ENCODE results near the gene CFAP45.
A peak's percentile ranks its signal among the peaks of the same experiment; 100 is the strongest.
"Not testable (repeated sequence)": the region's sequence is repeated elsewhere in the genome, so short reads cannot be mapped to it uniquely, and the experiment has no call there.

CFAP45 gene

DNA sequence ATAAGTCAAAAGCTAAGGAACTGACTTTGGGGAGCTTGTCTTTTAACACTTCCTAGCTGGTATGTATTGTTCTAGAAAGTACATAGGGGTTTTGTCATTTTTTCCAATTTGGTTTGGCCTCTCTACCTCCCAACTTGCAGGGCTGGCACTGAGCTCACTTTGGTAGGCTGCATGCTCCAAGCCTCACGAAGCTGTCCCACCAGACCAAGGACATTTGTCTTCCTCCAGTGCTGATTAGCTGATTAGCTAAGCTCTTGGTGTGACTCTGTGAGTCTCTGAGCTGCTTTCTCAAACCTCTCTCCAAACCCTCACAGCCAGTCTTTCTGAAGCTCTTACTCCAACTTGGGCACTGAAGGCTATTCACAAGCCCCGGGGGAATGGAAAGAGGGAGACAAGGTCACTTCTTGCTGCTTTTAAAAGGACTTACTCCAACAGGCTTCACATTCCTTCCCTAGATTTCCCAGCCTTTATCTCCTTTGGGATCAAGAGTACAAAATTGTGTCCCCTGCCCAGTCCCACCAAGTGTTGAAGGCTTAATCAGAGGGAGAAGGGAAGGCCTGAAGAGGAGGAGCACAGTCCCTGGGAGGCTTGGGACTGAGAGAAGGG, 893 bp upstream of the CFAP45 start:
- no peak for DNase-seq

DNA sequence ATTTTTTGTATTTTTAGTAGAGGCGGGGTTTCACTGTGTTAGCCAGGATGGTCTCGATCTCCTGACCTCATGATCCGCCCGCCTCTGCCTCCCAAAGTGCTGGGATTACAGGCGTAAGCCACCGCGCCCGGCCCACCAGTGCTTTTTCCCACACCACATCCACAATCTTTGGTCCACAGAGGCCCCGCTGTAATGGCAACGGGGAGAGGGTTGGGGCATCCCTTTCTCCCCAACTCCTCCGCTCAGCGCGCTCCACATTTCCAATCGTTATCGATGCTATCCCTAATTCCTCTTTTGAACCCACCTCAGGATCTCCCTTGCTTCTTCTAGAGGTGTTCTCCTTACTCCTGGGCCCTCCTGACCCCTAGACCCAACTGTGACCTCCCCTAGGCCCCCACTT, 331 bp downstream of the CFAP45 start:
- not testable (repeated sequence) for DNase-seq

DNA sequence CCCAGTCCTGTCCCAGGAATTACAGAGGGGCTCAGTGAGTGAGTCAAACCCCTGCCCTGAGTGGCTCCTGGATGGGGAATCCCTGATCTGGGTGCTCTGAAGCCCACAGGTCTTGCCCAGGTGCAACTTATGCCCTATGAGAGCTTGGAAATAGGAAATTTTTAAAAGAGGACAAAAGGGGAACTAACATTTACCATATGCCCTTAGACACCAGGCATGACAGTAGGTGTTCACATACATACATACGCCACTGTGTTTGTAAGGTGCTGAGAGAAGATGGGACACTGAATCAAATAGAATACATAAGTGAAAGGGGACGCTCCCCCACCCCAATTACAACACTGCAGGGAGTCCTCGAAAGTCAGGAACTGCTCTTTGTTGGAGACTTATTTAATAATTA, 1.4 kb downstream of the CFAP45 start:
- no peak for DNase-seq

DNA sequence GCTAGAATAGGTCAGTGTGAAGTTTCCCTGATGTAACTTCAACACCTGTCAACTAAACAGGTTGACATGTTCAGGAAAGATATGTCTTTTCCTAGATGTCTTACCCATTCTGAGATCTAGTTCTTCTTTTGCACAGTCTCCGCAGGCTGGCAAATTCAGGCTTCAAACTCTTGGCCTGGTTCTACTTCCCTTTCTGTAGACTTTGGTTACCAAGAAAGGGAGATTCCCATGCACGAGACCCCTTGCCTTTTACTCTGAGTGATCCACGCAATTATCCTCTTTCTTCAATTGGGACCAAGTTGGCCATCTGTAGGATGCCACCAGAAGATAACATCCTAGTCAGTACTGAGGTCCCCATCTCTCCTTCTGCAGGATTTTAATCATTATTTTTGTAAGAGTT, 2.0 kb downstream of the CFAP45 start:
- DNase-seq, result no peak

DNA sequence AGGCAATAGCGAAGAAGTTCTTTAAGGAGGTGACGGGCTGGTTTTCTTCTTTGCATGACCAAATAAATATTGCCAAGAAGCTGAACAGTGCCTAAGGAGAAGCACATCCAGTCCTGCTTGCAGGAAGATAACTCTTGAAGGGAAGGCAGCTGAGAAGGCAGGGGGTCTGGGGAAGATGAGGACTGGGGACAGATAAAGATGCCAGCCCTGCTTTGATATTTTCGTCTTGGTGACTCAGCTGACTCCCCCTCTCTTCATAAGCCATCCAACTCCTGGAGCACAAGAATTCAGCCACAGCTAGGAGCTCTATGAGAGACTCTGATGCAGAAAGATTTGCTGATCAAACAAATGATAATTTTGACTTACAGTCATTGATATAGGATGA, 3.4 kb downstream of the CFAP45 start:
- no peak for DNase-seq

DNA sequence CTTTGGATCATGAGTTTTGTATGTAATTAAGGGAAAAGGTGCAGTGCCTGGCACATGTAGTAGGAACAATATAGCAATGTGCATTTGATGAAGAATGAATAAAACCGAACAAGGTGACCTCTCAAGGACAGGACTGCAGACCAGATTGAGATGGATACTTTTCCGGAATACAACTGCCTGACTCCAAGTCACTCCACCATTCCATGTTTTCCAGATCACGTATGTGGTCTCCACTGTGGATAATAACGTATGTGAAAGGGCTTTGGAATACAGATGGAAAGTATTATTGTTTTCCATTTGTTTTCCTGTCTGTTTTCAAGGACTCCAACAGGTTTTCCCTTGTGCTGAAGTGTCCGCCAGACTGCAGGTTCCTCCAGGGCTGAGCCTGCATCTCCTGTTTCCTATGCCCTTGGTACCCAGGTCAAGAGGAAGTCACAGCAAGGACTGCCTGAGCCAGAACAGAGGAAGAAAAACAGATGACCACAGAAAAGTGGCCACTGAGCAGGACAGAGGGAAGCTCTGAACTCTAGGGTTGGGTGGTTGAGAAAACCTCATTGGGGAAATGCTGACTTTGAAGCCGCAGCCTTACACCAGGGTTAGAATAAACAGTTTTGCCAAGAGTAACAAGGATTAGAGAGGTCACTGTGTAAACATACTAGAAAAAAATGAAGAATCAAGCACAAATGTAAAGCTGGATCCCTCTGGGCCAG, 4.0 kb downstream of the CFAP45 start:
- no peak for DNase-seq

DNA sequence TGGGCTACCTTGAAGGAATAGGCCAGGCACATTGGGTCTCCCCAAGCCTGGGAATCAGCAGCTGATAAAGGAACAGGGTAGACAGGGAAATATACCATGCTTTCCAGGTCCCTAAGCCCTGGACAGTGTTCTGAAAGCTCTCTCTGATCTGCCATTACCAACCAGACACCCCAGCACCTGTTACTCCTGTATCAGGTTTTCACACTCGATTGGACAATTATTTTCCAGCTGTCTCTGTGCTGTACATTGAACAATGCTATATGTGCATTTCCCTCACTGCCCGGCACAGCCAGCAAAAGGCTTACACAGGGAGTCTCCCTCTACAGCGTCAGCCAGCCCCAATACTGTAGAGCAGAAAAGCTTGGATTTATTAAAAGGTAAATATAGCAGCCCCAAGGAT, 4.7 kb downstream of the CFAP45 start:
- no peak for DNase-seq

DNA sequence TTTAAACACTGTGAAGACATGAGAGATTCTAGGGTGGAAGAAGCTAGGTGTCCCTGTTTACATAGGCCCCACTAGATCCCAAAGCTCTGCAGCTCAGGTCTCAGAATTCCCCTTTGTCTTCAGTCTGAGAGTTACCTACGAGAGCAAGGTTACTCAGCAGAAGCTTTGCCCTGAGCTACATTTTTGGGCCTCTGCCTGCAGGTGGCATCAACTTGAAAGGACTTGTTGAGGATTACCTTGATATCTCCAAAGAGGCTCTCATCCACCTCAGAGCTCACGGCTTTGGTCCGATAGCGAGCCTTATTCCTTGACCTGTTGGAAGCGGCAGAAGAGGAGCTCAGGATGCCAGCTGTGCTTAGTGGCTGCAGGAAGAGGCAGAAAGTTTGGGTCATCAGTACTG, 7.0 kb downstream of the CFAP45 start:
- no peak for DNase-seq

DNA sequence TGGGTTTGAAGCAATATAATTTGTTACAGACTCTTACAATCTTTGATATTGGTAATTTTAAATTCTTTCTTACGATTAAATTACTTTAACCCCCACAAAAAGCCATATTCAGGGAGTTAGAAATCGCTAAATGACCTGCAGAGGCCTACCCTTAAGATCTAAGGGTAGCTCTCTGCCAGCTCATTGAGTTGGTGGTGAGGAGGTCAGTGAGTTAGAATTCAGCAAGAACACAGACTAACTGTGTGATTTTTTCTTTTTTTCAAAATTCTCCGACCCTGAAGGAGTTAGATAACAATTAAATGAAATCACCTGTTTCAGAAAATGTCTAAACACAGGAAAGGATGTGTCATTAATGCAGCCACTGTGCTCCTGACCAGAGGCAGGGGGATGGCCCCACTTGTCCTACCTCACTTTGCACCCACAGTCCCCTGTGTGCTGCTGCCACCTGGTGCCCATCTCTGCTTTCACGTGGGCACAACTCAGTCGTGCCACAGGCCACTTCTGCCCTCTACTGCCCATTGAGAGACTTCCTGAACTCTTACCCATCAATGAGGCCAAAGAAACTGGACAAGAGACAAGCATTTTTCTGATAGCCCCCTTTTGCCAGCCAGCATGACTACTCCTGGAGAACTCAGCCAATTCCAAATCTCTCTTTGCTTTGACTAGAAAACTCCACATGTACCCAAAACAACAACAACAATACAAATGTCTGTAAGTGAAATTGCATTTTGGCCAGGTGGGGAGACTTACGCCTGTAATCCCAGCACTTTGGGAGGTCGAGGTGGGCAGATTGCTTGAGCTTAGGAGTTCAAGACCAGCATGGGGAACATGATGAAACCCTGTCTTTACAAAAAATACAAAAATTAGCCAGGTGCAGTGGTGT, 8.4 kb downstream of the CFAP45 start:
- peak; percentile 85 for DNase-seq

DNA sequence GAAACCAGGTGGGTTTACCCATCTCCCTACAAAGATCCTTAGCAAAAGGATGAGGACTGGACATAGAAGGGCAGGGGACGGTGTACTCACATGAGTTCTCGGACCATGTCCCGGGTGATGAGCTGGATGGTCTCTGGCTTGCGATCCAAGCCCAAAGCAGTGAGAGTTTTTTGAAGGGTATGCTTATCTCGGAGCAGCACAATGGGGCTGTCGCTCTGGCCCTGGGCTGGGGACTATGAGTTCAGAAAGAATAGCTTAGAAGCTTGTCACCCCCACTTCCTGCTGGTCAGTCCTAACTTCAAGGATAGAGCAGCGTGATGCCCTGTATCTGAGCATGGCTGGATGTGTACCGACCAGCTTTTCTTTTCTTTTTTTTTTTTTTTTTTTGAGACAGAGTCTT, 9.6 kb downstream of the CFAP45 start:
- DNase-seq, result no peak

DNA sequence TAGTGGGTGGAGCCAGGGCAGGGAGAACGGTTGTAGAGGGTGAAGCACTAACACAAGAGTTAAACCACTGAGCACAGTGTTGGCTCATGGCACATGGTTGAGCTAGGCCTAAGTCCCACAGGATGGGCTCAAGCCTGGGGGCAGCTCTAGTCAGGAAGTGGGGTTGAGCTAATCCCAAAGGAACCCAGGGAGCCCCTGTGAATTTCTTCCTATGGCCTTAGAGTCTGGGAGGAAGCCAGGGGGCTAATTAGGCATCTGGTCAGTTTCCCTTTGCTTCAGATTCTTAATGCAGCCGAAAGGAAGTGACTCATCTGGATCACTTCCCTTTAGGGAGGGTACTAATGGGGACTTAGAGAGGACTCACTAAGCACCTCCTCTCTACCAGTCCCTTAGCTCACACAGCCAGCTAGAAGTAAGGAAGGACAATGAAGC, 10.1 kb downstream of the CFAP45 start:
- peak; percentile 34 for DNase-seq

DNA sequence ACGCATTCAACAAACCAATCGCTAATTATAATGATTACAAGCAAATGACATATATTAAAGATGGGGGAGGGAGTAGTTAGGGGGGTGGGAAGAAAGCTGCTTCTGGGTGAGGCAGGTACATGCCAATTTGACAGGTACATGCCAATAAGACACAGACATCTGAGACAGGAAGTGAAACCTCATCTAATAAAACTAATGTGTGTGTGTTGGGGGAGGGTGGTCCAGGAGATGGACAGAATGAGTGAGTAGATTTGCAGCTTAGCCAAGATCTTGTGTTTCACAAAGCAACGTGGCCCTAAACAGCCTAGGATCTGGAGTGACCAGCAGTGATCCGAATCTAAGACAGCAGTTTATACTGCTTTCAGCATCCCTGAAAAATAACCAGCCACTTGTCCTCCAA, 10.8 kb downstream of the CFAP45 start:
- no peak for DNase-seq

DNA sequence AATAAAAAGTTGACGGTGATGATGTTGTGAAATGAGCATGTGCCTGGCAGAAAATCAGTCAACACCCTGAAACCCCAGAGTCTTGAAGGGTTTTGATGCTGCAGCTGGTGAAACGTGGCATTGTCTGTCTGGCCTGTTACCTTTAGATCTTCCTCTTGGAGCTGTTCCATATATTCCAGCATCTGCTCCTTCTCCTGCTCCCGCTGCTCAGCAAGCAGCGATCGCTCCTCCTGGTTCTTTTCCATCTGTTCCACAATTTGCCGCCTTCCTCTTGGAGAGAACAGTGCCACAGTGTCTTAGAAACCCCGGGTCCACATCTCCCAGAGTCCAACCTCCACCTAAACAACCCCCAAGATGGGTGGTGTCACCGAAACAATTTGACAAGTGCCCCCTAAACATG, 15.7 kb downstream of the CFAP45 start:
- no peak for DNase-seq

DNA sequence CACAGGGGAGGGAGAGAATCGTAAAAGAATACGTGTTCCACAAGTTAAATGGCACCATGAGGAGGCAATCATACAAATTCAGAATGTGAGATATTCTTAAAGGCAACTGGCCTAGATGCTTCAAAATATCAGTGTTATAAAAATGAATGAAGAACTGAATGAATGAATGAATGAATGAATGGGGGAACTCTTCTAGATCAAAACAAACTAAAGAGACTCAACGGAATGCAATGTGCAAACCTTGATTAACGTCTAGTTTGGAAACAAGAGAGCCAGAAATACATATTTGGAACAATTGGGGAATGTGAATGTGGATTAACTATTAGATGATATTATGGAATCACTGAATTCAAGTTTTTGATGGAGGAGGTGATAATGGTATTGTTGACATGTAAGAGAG, 16.8 kb downstream of the CFAP45 start:
- DNase-seq, result no peak

DNA sequence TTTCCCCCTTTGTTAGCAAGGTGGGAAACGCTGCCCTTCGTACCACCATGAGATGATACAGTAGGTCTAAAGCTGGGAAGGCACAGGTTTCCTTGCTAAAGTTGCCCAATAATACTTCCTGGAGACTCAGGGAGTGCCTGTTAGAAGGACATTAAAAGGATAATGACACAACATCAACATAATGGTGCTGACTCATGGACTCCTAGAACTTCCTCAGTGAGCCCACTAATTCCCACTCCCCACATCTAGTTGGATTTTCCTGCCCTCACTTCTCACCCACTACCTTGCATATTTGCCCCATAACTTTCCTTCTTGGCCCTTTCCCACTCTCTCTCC, 17.5 kb downstream of the CFAP45 start:
- DNase-seq, result no peak

DNA sequence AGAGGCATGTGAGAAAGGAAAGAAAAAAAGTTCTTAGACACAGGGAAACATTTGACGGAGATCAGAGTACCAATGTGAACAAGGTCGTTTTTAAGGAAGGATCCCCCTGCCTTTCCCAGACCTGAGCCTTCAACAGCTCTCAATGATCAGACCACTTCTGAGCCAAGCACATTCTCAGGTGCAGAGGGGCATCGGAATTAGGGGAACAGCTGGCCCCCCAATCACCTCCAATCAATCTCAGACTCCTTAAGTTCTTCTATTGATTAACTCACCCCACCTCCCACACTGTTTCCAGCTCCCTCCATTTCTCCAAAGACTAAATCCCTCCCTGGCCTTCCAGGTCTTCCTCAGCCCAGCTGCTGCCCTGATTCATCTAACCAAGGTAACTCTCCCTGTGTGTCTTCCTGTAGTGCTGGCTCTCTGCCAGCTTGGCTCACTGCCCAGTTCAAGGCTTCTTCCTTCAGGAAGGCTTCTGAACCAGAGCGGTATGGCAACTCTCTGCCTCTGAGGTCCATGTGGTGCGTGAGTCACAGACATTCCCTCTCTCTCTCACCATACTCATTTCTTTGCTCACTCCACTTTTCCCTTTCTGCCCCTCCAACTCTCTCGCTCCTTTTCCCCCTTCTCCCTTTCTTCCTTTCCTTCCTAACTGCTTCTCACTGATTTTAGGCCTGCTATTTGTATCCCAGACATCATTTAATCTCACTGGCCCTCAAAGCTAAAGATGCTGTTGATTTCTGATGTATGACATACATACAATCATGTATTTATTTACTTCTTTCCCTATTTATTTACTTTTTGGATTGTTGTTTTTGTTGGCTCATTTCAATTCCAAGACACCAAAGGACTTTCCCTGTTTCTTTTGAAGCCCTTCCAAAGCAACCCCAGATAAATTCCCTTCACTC, 18.1 kb downstream of the CFAP45 start:
- DNase-seq, result no peak

DNA sequence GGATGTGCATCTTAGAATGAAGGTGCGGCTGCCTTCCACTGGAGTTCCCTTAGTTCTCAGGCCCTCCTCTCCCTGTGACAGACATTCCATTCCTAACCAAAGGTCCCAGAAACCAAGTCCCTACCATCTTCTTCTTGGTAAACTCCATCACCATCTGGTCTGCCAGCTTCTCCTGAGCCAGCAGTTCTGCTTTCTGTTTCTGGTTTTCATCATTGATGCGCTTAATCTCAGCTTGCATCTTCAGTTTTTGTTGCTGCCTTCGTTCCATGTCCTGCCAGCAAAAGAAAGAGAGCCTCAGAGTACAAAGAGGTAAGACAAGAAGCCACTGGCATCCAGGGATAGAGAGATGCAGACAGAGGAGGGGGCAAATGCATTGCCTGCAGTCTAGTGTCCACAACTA, 19.5 kb downstream of the CFAP45 start:
- DNase-seq, result no peak

DNA sequence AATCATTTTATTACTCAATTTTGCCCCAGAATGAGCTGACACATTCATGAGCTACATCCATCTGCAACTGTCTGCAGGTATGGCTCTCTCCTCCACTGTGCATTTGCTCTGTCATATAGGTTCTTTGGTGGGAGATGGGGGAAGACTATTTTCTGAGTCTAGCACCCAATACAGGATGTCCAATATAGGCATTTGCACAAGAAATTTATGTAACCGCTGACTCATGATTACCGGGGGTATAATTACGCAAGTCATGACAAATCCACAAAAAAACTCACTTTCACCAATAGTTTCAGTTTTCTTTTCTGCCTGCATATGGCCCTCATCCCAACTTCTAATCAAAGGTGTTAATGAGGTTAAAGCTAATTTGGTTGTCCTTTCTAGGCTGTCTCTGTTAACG, 20.0 kb downstream of the CFAP45 start:
- DNase-seq, result peak; percentile 31

DNA sequence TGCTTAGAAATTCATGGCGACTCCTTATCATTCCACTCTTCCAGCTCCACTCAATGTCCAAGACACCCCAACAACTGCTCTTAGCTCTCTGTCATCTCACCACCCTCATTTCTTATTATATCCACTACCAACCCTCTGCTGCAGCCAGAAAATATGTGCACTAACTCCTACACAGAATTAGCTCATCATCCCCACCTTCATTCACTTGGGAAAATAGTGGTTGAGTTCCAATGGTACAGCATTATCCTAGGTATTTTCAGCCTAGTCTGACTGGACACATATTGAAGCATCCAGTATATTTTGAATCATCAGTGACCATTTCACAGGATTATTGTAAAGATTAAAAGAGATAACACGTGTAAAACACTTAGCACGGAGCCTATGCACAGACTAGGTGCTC, 20.8 kb downstream of the CFAP45 start:
- DNase-seq, result no peak

DNA sequence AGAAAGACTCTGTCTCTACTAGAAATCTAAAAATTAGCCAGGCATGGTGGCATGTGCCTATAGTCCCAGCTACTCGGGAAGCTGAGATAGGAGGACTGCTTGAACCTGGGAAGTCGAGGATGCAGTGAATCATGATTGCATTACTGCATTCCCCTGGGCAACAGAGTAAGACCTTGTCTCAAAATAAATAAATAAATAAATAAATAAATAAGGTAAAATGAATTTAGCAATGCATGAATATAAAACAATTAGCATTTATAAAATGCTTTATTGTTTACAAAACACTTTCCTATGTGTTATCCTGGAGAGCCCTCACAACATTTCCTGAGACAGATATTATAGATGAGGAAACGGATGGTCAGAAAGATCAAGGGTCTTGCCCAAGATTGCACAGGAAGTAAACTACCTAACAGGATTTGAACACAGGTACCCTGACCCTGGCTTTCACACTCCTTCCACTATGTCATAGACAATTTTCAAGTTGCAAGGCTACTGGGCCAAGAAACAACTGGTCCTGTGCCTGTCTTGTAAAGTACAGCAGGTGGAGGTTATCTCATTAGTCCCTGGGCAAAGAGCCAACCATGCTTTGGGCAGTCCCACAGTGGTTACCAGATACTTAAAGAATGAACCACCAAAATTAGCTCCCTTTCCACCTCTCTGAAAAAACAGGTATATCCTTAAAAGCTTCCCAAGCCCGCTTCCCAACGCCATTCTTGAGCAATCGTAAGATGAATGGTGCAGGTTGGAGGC, 22.1 kb downstream of the CFAP45 start:
- DNase-seq, result no peak

DNA sequence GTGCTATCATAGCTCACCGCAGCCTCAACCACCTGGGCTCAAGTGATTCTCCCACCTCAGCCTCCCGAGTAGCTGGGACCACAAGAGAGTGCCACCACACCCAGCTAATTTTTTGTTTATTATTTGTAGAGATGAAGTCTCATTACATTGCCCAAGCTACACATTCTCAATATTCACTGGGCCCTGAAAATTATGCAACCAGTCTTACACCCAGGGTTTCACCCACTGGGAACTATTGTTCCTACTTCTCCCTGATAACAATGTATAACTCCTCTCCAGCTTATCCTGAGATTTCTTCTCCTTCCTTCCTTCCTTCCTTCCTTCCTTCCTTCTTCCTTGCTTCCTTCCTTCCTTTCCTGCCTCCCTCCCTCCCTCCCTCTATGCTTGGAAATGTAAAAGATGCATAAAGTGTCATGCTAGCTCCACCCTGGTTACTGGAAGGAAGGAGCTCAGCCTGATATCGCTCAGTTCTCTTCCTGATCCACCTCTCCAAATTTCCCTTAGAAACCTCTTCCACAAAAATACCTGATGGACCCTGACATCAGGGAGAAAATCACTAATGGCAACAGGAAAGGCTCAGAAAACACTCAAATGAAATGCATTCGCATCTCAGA, 26.3 kb downstream of the CFAP45 start:
- no peak for DNase-seq

DNA sequence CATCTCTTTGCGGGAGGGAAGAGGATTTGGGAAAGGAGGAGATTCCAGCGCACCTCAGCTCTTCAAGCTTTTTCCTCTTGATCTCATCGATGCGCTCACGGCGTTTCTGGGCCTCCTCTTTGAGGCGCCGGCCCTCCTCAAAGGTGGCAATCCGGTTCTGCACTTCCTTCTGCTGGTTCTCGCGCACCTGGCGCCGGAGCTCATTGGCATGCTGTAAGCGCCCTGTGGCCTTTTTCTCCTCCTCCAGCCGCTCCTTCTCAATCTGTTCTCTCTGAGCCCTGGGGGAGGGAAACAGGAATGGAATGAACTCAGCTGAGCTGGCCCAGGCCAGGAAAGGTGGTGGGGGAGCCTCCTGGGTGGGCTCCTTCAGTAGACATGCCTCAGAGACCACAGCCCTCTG, 27.1 kb downstream of the CFAP45 start:
- DNase-seq, result no peak

All from activated CD4-positive, alpha-beta T cell treated with anti-CD3 and anti-CD28 coated beads, Interleukin-10, Interleukin-2, amounts not matched to agents 100 ng/mL and 50 ng/mL, durations not matched to agents 16 hours and 8 hours (primary cell).